ENCODE results near the gene SHH.

- TF ChIP-seq GABPB1 (CRISPR knock-in tag; IDR thresholded peaks at IDR 0.05) (no peak), EZH2 (conservative IDR thresholded peaks at IDR 0.05; ENCODE audit: low read depth, low read length) (no peak), FOXO1 (CRISPR knock-in tag; IDR thresholded peaks at IDR 0.05) (no peak), CTCF (CRISPR knock-in tag; IDR thresholded peaks at IDR 0.05) (no peak), PRMT3 (CRISPR knock-in tag; IDR thresholded peaks at IDR 0.05; ENCODE audit: borderline replicate concordance, low read depth) (no peak)
Measured at GRCh38 chr7:155804897-155805825, 7.1 kb downstream of the SHH start.

Data from HepG2 (cell line).